MM.1S (cell line): Measurements from ENCODE around the gene NCDN.

Source experiments
- EZH2 ChIP-seq: fragments of 300-600 bp; sonication (generic); optimal IDR thresholded peaks from 2 replicates; pipeline ENCODE3; 2017; ENCODE audit warnings: low read depth, mild to moderate bottlenecking, antibody characterized with exemption, low read length, mixed read lengths
- TF ChIP-seq, protein P1 (sequence below): fragments of 300-600 bp; sonication (generic); IDR thresholded peaks from 2 replicates; pipeline ENCODE4 v1.5.1; 2016; ENCODE audit warnings: antibody characterized with exemption, low read length, mixed read lengths

DNA sequence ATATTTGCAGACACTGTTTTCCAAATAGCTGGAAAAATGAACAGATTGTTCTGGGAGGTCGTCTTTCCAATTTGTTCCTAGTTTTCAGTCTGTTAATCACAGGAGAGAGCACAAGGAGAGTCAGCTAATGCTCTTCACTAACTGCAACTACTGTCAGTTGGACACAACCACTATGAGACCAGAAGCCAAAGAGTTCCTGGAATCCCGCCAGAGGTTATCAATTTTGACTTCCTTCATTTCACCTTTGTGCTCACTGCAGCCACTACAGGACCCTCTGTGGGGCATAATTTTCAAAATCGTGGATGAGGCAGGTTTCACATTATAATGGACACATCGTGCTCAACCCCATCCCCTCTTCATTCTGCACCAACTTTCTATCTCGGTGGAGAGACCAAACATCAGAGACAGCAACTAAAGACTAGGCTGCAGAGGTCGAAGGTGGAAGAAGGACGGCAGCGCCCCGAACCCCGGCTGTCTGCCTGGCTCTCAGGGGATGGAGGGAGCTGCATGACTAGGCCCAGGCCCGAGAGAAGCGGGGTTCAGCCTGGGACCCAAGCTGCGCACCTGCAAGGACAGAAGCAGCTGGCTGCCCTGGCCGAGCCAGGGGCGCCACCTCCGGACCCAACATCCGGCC lies 998 bp upstream of the NCDN start:
- TF ChIP-seq, protein P1, sequence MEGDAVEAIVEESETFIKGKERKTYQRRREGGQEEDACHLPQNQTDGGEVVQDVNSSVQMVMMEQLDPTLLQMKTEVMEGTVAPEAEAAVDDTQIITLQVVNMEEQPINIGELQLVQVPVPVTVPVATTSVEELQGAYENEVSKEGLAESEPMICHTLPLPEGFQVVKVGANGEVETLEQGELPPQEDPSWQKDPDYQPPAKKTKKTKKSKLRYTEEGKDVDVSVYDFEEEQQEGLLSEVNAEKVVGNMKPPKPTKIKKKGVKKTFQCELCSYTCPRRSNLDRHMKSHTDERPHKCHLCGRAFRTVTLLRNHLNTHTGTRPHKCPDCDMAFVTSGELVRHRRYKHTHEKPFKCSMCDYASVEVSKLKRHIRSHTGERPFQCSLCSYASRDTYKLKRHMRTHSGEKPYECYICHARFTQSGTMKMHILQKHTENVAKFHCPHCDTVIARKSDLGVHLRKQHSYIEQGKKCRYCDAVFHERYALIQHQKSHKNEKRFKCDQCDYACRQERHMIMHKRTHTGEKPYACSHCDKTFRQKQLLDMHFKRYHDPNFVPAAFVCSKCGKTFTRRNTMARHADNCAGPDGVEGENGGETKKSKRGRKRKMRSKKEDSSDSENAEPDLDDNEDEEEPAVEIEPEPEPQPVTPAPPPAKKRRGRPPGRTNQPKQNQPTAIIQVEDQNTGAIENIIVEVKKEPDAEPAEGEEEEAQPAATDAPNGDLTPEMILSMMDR, result no peak
- TF ChIP-seq EZH2, result no peak
